HG03575 (cell line): ENCODE results near the gene RFX3.

Experiments used
- ATAC-seq: cut with Tn5 transposase; IDR thresholded peaks from one replicate; pipeline ENCODE4 v1.9.1; 2021; ENCODE audit not compliant: unreplicated experiment, insufficient number of reproducible peaks, low FRiP score; ENCODE audit errors: extremely low read depth

RFX3 gene

GRCh38 chr9:3525836-3526164 lies at the start of gene RFX3:
Gene RFX3 (minus strand): TSS chr9:3526001. CDS start chr9:3395588, 130,413 bp downstream.
- peak; percentile 18 for ATAC-seq

GRCh38 chr9:3571500-3571899 lies 45.7 kb upstream of the RFX3 start:
- no peak for ATAC-seq

GRCh38 chr9:3569529-3569928 lies 43.7 kb upstream of the RFX3 start:
- no peak for ATAC-seq

- no peak for ATAC-seq
Observed at GRCh38 chr9:3567988-3568387, 42.2 kb upstream of the RFX3 start.

- no peak for ATAC-seq
Observed at GRCh38 chr9:3553076-3553765, 27.4 kb upstream of the RFX3 start.

- ATAC-seq = no peak
Observed at GRCh38 chr9:3549225-3549624, 23.4 kb upstream of the RFX3 start.

- no peak for ATAC-seq
Observed at GRCh38 chr9:3548648-3549047, 22.8 kb upstream of the RFX3 start.

- no peak for ATAC-seq
Observed at GRCh38 chr9:3541206-3541605, 15.4 kb upstream of the RFX3 start.

GRCh38 chr9:3534614-3535404 lies 9.0 kb upstream of the RFX3 start:
- no peak for ATAC-seq

- no peak for ATAC-seq
Observed at GRCh38 chr9:3532158-3532557, 6.4 kb upstream of the RFX3 start.

GRCh38 chr9:3528451-3528850 lies 2.6 kb upstream of the RFX3 start:
- no peak for ATAC-seq

- ATAC-seq = peak; percentile 1
Observed at GRCh38 chr9:3526997-3527940, 1.5 kb upstream of the RFX3 start.

GRCh38 chr9:3526165-3526996 lies 580 bp upstream of the RFX3 start:
- peak; percentile 24 for ATAC-seq

GRCh38 chr9:3525096-3525835 lies 535 bp downstream of the RFX3 start:
- ATAC-seq = no peak

- no peak for ATAC-seq
Observed at GRCh38 chr9:3521966-3522365, 3.8 kb downstream of the RFX3 start.

GRCh38 chr9:3520564-3520963 lies 5.2 kb downstream of the RFX3 start:
- ATAC-seq = no peak

- ATAC-seq = no peak
Observed at GRCh38 chr9:3517377-3518048, 8.3 kb downstream of the RFX3 start.
